HEK293T (cell line): Measurements from ENCODE around the gene STOML1.

ENCODE experiments used
- CTCF ChIA-PET: fragments of 350-600 bp; formaldehyde crosslinking; extraction: SDS; loops from one replicate; lab custom pipeline; 2021; ENCODE audit warnings: antibody characterized with exemption, inconsistent platforms; lab: Yijun Ruan, JAX
- POLR2A ChIA-PET: fragments of 350-600 bp; formaldehyde crosslinking; extraction: SDS; loops from one replicate; lab custom pipeline; 2020; ENCODE audit warnings: antibody characterized with exemption, inconsistent platforms; lab: Yijun Ruan, JAX
- DNase-seq: peaks from one replicate; pipeline ENCODE4 v3.0.0; 2012; ENCODE audit warnings: mixed read lengths; ENCODE audit errors: extremely low spot score
- ARNT ChIP-seq: fragments of 450-650 bp; IDR thresholded peaks from 2 replicates; pipeline ENCODE4 v1.6.1; 2017; ENCODE audit warnings: mild to moderate bottlenecking
- BHLHE40 ChIP-seq: fragments of 450-650 bp; IDR thresholded peaks from 2 replicates; pipeline ENCODE4 v1.6.1; 2016; ENCODE audit warnings: mild to moderate bottlenecking, moderate library complexity, borderline replicate concordance
- CTBP1 ChIP-seq: fragments of 450-650 bp; IDR thresholded peaks from 2 replicates; pipeline ENCODE4 v1.6.1; 2016; ENCODE audit warnings: borderline replicate concordance
- ELF4 ChIP-seq: fragments of 450-650 bp; IDR thresholded peaks from 2 replicates; pipeline ENCODE4 v1.6.1; 2017; ENCODE audit warnings: antibody characterized with exemption
- FOXA1 ChIP-seq: fragments of 450-650 bp; IDR thresholded peaks from 2 replicates; pipeline ENCODE4 v1.6.1; 2016; ENCODE audit warnings: mild to moderate bottlenecking
- FOXK2 ChIP-seq: fragments of 450-650 bp; IDR thresholded peaks from 2 replicates; pipeline ENCODE4 v1.6.1; 2016; ENCODE audit warnings: mild to moderate bottlenecking
- FOXM1 ChIP-seq: fragments of 450-650 bp; IDR thresholded peaks from 2 replicates; pipeline ENCODE4 v1.6.1; 2017; ENCODE audit warnings: mild to moderate bottlenecking, borderline replicate concordance
- HDGF ChIP-seq: fragments of 450-650 bp; IDR thresholded peaks from 2 replicates; pipeline ENCODE4 v1.6.1; 2017; ENCODE audit warnings: antibody characterized with exemption, borderline replicate concordance
- L3MBTL2 ChIP-seq: fragments of 450-650 bp; conservative IDR thresholded peaks from 2 replicates; pipeline ENCODE4 v1.6.1; 2016; ENCODE audit warnings: mild to moderate bottlenecking
- LEF1 ChIP-seq: fragments of 450-650 bp; IDR thresholded peaks from 2 replicates; pipeline ENCODE4 v1.6.1; 2017; ENCODE audit warnings: mild to moderate bottlenecking, borderline replicate concordance
- NFRKB ChIP-seq: fragments of 450-650 bp; IDR thresholded peaks from 2 replicates; pipeline ENCODE4 v1.6.1; 2016; ENCODE audit warnings: mild to moderate bottlenecking, moderate library complexity
- SP1 ChIP-seq: fragments of 450-650 bp; IDR thresholded peaks from 2 replicates; pipeline ENCODE4 v1.6.1; 2017
- SUZ12 ChIP-seq: fragments of 450-650 bp; IDR thresholded peaks from 2 replicates; pipeline ENCODE4 v1.6.1; 2016; ENCODE audit warnings: mild to moderate bottlenecking
- TARDBP ChIP-seq: fragments of 450-650 bp; IDR thresholded peaks from 2 replicates; pipeline ENCODE4 v1.6.1; 2016
- ZNF384 ChIP-seq: fragments of 450-650 bp; IDR thresholded peaks from 2 replicates; pipeline ENCODE4 v1.6.1; 2016
- TF ChIP-seq, protein P1 (sequence below): fragments of 450-650 bp; IDR thresholded peaks from 2 replicates; pipeline ENCODE4 v1.6.1; 2016

The STOML1 gene

DNA sequence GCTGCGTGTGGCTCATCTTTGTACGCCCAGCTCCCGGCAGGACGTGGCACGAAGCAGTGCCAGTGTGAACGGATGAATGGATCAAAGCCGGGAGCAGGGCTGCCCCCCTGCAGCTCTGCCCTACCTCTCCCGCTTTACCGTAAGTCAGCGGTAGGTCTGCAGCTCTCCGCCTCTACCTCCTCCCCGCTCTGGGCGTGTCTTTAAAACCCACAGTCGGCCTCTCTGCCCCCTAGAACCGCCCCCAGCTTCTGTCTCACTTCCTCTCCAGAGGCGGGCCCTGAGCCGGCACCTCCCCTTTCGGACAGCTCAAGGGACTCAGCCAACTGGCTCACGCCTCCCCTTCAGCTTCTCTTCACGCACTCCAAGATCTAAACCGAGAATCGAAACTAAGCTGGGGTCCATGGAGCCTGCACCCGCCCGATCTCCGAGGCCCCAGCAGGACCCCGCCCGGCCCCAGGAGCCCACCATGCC is 2.4 kb upstream of the STOML1 start, which contains the start of gene PML:
TSS of gene PML (plus strand) at position 304 of the 471 bp plus-strand sequence. CDS start at position 401, 97 bp downstream.
- no peak for TF ChIP-seq L3MBTL2
- TF ChIP-seq CTBP1 = no peak
- no peak for TF ChIP-seq TARDBP
- TF ChIP-seq FOXM1 = no peak
- no peak for TF ChIP-seq FOXA1
- no peak for TF ChIP-seq SP1
- TF ChIP-seq LEF1 = no peak
- no peak for TF ChIP-seq HDGF
- no peak for TF ChIP-seq NFRKB
- CTCF ChIA-PET = interaction anchor here (0.7 to 2.0 kb wide), 7 partner anchors 19 to 623 kb away, joined by 3 to 11 read pairs (median 5); no protein-coding TSS in a partner anchor
- DNase-seq = peak; percentile 95
- POLR2A ChIA-PET = interaction anchor here (0.7 to 2.2 kb wide), 23 partner anchors 8 to 467 kb away, joined by 3 to 12 read pairs (median 4); partner anchors contain the start of genes INSYN1, LOXL1 and UBL7

DNA sequence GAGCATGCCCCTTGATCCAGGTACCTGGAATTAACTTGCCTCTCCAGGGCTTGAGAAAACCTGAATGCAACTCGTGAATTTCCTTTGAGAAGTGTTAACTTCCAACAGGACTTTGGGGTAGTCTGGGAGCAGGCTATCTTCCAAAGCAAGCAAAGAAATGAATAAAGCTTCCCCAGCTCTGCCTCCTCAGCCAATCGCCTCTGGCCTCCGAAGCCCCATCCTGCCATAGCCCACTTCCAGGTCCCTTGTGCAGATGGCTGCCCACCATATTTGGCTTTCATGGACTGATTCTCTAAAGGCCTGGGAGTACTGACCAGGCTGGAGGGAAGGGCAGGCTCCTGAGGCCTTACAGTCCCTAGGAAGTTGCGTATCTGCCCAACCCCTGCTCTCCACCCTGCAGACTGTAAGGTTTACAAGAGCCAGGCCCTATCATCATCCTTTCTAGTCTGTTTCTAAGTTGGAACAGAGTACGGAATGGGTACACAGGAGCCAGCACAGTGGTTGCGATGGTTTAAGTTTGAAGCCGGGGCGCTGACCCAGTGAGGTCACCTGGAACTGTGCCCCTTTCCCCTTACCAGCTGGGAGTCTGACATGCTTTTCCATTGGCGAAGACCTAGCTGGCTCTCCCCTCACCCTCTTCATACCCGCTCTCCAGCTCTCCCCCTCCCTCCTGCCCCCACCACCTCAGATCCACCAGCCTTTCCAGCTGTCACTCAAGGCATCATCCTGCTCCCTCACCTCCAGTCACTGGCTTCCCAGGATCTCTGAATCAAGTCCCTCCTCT is 1.3 kb upstream of the STOML1 start:
- ChIA-PET POLR2A (interaction anchor here (1.2 to 2.2 kb wide), 13 partner anchors 10 to 240 kb away, joined by 3 to 12 read pairs (median 5); partner anchors contain the start of genes INSYN1 and LOXL1), CTCF (interaction anchor here (0.8 to 2.0 kb wide), 7 partner anchors 18 to 314 kb away, joined by 3 to 11 read pairs (median 4); no protein-coding TSS in a partner anchor)
- no peak for DNase-seq
- TF ChIP-seq, protein P1, sequence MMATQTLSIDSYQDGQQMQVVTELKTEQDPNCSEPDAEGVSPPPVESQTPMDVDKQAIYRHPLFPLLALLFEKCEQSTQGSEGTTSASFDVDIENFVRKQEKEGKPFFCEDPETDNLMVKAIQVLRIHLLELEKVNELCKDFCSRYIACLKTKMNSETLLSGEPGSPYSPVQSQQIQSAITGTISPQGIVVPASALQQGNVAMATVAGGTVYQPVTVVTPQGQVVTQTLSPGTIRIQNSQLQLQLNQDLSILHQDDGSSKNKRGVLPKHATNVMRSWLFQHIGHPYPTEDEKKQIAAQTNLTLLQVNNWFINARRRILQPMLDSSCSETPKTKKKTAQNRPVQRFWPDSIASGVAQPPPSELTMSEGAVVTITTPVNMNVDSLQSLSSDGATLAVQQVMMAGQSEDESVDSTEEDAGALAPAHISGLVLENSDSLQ = peak; percentile 77
- TF ChIP-seq FOXM1 = no peak

DNA sequence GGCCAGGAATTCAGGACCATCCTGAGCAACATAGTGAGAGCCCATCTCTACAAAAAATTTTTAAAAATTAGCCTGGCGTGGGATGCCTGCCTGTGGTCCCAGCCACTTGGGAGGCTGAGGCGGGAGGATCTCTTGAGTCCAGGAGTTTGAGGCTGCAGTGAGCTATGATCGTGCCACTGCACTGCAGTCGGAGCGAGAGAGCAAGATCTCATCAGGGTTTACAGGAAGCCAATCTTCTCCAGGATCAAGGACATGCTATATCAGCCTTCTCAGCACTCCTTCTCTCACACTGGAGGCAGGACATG is 451 bp upstream of the STOML1 start:
- TF ChIP-seq TARDBP (no peak), ZNF384 (no peak), ELF4 (no peak), L3MBTL2 (no peak), HDGF (no peak), NFRKB (no peak), FOXM1 (no peak), ARNT (no peak), SP1 (no peak), CTBP1 (no peak), BHLHE40 (no peak), FOXK2 (no peak), SUZ12 (no peak), LEF1 (no peak), FOXA1 (no peak)
- TF ChIP-seq, protein P1 = no peak
- POLR2A ChIA-PET = interaction anchor here (1.2 kb wide), 1 partner anchor 20 kb away, joined by 4 read pairs; no protein-coding TSS in a partner anchor
- CTCF ChIA-PET = interaction anchor here (0.8 to 1.0 kb wide), 3 partner anchors 17 to 57 kb away, joined by 3 to 4 read pairs (median 3); no protein-coding TSS in a partner anchor
- DNase-seq = no peak

DNA sequence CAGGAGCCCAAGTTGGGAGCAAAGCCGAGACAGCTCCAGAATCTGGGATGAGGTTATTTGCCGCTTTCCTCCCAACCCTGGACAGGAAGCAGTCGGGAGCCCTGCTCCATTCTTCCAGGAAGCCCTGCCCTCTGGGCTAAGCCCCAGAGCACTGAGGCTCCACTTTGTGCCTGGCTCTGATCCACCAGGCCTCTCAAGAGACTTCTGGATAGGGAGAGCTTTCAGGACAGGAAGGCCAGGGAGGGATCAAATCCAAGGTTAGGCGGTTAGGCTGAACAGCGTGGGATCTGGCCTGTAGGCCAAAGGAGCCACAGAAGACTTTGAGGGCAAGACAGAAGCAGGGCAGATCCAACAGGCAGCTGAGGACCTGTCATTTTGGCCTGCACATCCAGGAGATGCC is 835 bp downstream of the STOML1 start:
- TF ChIP-seq, protein P1 = no peak
- TF ChIP-seq CTBP1 (no peak), SUZ12 (no peak), ELF4 (no peak), SP1 (no peak), ZNF384 (no peak), FOXA1 (no peak), TARDBP (no peak), HDGF (no peak), BHLHE40 (no peak), NFRKB (no peak), LEF1 (no peak), FOXK2 (no peak), ARNT (no peak), FOXM1 (no peak), L3MBTL2 (no peak)
- ChIA-PET POLR2A (interaction anchor here (0.6 to 1.2 kb wide), 3 partner anchors 15 to 64 kb away, joined by 3 read pairs; no protein-coding TSS in a partner anchor), CTCF (no interaction called here)
- DNase-seq = no peak

DNA sequence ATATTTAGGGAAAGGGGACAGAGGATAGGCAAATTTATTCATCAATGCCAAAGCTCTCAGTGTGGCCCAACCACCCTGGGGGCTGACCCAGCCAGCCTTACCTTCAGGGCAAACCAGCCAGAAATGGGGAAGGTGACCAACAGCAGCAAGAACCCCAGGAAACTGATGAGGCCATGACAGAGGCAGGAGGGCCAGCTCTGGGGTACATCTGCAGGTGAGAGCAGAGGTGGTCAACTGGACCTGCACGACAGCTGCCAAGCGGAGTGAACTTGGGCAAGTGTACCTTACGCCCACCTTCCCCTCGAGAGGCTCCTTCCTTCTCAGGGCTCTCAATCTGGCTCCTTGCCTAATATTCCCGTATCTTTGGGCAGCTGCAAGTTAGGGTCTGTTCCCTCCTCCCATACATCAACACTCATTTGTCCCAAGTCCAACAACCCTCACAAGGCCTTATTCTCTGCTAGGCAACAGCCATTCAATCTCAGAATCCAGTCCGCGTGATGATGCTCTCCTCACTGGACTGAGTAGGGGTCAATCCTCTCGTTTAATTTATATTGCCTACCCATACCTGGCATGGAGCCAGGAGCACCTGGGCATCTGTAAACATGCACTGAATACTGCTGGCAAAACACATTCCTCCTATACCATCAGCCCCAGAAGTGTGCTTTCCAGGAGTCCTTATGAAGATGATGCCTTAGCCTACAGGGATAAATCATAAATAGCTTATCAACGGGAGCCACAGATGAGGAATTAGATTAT is 1.7 kb downstream of the STOML1 start:
- TF ChIP-seq FOXM1 = no peak
- TF ChIP-seq CTBP1 = no peak
- TF ChIP-seq HDGF = no peak
- TF ChIP-seq SP1 = no peak
- no peak for TF ChIP-seq LEF1
- TF ChIP-seq, protein P1 = no peak
- TF ChIP-seq TARDBP = no peak
- TF ChIP-seq ZNF384 = no peak
- no peak for TF ChIP-seq SUZ12
- TF ChIP-seq L3MBTL2 = no peak
- TF ChIP-seq BHLHE40 = no peak
- TF ChIP-seq NFRKB = no peak
- ChIA-PET CTCF (interaction anchor here (2.3 kb wide), 1 partner anchor 17 kb away, joined by 9 read pairs; no protein-coding TSS in a partner anchor), POLR2A (interaction anchor here (0.6 to 1.2 kb wide), 2 partner anchors 16 to 63 kb away, joined by 3 read pairs; no protein-coding TSS in a partner anchor)
- no peak for DNase-seq
